ENCODE data around the gene SPRY1. TPM values are rescaled to one million over a fixed set of nuclear protein-coding genes. Genes with fewer than 3 reads are reported as not detected.

SPRY1 gene
- total RNA-seq, 4 donors from 2014 or later = 79.3 to 118 (median 98.4) TPM

DNA sequence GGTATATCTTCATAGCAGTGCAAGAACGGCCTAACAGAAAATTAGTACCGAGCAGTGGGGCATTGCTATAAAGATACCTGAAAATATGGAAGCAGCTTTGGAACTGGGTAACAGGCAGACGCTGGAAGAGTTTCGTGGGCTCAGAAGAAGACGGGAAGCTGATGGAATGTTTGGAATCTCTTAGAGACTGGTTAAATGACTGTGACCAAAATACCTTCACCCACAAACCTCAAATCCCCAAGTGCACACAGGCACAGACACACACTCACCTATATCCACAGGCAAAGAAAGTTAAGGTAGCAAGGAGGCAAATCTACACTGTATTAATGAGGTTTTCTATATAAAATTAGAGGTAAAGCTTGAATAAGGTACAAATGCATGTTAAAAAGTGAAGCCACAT lies 14.6 kb upstream of the SPRY1 start:
- no peaks in the 10 kb centered on the region for H3K27me3 ChIP-seq
- TF ChIP-seq, protein P1, sequence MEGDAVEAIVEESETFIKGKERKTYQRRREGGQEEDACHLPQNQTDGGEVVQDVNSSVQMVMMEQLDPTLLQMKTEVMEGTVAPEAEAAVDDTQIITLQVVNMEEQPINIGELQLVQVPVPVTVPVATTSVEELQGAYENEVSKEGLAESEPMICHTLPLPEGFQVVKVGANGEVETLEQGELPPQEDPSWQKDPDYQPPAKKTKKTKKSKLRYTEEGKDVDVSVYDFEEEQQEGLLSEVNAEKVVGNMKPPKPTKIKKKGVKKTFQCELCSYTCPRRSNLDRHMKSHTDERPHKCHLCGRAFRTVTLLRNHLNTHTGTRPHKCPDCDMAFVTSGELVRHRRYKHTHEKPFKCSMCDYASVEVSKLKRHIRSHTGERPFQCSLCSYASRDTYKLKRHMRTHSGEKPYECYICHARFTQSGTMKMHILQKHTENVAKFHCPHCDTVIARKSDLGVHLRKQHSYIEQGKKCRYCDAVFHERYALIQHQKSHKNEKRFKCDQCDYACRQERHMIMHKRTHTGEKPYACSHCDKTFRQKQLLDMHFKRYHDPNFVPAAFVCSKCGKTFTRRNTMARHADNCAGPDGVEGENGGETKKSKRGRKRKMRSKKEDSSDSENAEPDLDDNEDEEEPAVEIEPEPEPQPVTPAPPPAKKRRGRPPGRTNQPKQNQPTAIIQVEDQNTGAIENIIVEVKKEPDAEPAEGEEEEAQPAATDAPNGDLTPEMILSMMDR (IDR thresholded peaks at IDR 0.05) = no peak
- TF ChIP-seq POLR2AphosphoS5 (IDR thresholded peaks at IDR 0.05) = no peak
- no peak for TF ChIP-seq EP300 (IDR thresholded peaks at IDR 0.05)
- TF ChIP-seq POLR2A (IDR thresholded peaks at IDR 0.05) = no peak
- H3K36me3 ChIP-seq = no peaks in the 10 kb centered on the region
- 73 to 74% methylated on average over 3 to 5 of the region's 5 CpGs for WGBS, 2 donors (ENCODE audit: low coverage in 1 of 2)
- no peaks in the 10 kb centered on the region for H3K9me3 ChIP-seq
- H3K4me3 ChIP-seq = no peak overlapping the region
- ATAC-seq = no peak
- no peak overlapping the region for H3K27ac ChIP-seq
- no peaks in the 10 kb centered on the region for H3K4me1 ChIP-seq

DNA sequence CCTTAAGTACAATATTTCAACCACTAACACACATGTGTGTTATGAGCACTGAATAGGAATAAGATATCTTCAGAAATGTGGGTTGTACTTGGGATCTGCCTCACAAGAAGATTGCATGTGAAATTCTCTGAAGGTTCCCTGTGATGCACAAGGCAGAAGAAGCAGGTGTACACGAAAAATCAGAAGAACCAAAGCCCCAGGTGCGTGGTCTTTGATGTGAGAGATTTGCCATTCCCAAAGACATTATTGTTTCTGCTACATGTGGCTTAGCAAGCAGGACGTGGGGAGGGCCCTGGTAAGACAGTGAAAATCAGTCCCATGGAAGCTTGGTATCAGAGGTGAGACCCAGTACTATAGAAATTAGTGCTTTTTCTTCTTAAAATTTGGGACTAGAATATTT lies 13.0 kb upstream of the SPRY1 start:
- H3K36me3 ChIP-seq = no peaks in the 10 kb centered on the region
- TF ChIP-seq POLR2AphosphoS5 (IDR thresholded peaks at IDR 0.05) = no peak
- TF ChIP-seq EP300 (IDR thresholded peaks at IDR 0.05) = no peak
- TF ChIP-seq POLR2A (IDR thresholded peaks at IDR 0.05) = no peak
- TF ChIP-seq, protein P1 (IDR thresholded peaks at IDR 0.05) = no peak
- WGBS, 2 donors (ENCODE audit: low coverage in 1 of 2) = 87 to 100% methylated on average over 3 of the region's 3 CpGs
- H3K4me3 ChIP-seq = no peak overlapping the region
- H3K27ac ChIP-seq = no peak overlapping the region
- H3K9me3 ChIP-seq = no peaks in the 10 kb centered on the region
- H3K27me3 ChIP-seq = no peaks in the 10 kb centered on the region
- no peaks in the 10 kb centered on the region for H3K4me1 ChIP-seq
- no peak for ATAC-seq

DNA sequence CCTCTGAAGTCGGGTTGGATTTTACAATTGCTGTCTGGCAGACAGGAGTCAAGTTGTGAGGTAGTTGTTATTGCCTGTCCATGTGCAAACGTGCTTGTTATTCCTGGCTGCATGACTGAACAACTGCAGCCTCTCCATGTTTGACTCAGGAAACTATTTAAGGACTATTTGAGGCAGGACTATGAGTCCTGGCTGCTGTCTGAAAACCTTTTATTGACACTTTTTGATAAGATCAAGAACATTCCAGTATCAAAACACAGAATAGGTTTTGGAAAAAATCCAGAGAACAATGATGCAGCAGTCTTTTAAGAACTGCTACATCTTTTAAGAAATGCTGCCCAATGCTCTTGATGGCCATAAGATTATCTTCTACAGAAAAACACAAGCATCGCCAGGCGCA lies 10.0 kb upstream of the SPRY1 start:
- no peak overlapping the region for H3K27ac ChIP-seq
- ATAC-seq = no peak
- no peaks in the 10 kb centered on the region for H3K27me3 ChIP-seq
- TF ChIP-seq, protein P1 (IDR thresholded peaks at IDR 0.05) = no peak
- TF ChIP-seq POLR2AphosphoS5 (IDR thresholded peaks at IDR 0.05) = no peak
- no peaks in the 10 kb centered on the region for H3K9me3 ChIP-seq
- 30 to 44% methylated on average over 2 of the region's 4 CpGs for WGBS, 2 donors (ENCODE audit: low coverage in 1 of 2)
- no peak overlapping the region for H3K4me3 ChIP-seq
- no peaks in the 10 kb centered on the region for H3K4me1 ChIP-seq
- H3K36me3 ChIP-seq = no peaks in the 10 kb centered on the region

DNA sequence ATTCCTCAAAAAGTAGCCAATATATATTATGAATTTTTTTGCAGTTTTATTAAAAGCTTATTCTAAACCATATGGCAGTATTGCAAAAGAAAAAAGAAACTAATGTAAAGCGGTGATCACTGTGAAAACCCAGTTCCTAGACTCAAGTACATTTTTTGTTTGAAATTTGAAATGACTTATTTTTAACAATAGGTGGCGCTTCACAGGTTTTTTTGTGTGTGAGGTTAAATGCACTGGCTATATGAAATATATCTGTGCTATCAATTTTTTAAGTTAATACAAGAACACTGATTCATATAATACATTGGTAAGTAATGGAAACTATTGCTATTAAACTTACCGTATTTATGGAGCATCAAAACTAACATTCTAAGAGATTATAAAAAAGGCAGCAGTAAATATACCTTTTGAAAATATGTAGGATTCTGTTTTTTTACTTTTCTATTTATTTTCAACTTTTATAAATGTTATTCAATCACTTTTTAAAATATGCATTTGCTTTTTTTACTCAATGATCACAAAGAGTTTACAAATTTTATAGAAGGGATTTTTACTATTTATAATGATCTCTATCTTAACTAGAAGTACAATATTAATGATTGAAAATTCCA lies 5.6 kb upstream of the SPRY1 start:
- WGBS, 2 donors (ENCODE audit: low coverage in 1 of 2) = 37 to 53% methylated on average over 3 of the region's 3 CpGs
- TF ChIP-seq POLR2A (IDR thresholded peaks at IDR 0.05) = no peak
- TF ChIP-seq, protein P1 (IDR thresholded peaks at IDR 0.05) = peak; percentile 36 to 54 (median 47)
- H3K9me3 ChIP-seq = no peaks in the 10 kb centered on the region
- no peak overlapping the region for H3K27ac ChIP-seq
- no peak for ATAC-seq
- no peaks in the 10 kb centered on the region for H3K27me3 ChIP-seq
- H3K4me1 ChIP-seq = peaks cover 0 to 4% (median 0%) of the 10 kb centered on the region in 3 donors
- H3K4me3 ChIP-seq = no peak overlapping the region
- no peaks in the 10 kb centered on the region for H3K36me3 ChIP-seq

DNA sequence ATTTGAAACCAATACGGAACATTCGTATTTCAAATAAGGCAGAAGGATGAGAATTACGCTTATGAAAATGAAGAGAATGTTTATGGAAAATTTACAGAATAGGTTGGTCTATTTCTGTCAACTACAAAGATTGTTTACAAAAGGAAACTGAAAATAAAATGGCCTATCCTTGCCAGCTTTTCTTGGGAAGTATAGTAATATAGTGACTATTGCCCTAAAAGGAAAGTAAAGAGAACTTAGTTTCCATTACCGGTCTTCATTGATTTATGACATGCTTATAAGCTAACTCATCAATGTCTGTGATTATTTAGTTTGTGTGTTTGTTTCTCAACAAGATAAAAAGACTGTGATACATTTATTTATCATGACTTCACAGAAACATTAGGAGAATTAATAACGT lies 2.9 kb upstream of the SPRY1 start:
- Histone ChIP-seq H3K9me3 (no peaks in the 10 kb centered on the region), H3K36me3 (no peaks in the 10 kb centered on the region), H3K27ac (peak overlapping the region in 2 of 4 donors; percentile 38 to 42), H3K4me1 (peaks cover 0 to 8% (median 0%) of the 10 kb centered on the region in 3 donors), H3K4me3 (no peak overlapping the region), H3K27me3 (no peaks in the 10 kb centered on the region)
- WGBS, 2 donors (ENCODE audit: low coverage in 1 of 2) = 50 to 52% methylated on average over 5 of the region's 5 CpGs
- no peak for ATAC-seq
- no peak for TF ChIP-seq POLR2A (IDR thresholded peaks at IDR 0.05)
- TF ChIP-seq, protein P1 (IDR thresholded peaks at IDR 0.05) = no peak
- TF ChIP-seq POLR2AphosphoS5 (IDR thresholded peaks at IDR 0.05) = no peak
